Caco-2 (cell line): ENCODE data around the gene L3MBTL4. TPM values are rescaled to one million over a fixed set of nuclear protein-coding genes. Genes with fewer than 3 reads are reported as not detected.

Source experiments
- BruUV-seq: library from RNA; stranded (reverse); fragments of 400-500 nt; replicated peaks from 2 replicates; lab custom pipeline; 2021; lab: Mats Ljungman, UMichigan
- CTCF ChIA-PET: fragments of 300-600 bp; sonication (Branson Sonifier 250); formaldehyde crosslinking; loops from one replicate; lab custom pipeline; 2022; ENCODE audit warnings: antibody characterized with exemption; lab: Charles Lee
- POLR2A ChIA-PET: fragments of 300-600 bp; sonication (Branson Sonifier 250); formaldehyde crosslinking; loops from one replicate; lab custom pipeline; 2022; ENCODE audit warnings: antibody characterized with exemption; lab: Charles Lee
- DNase-seq, 2 experiments: peaks; one replicate each; pipeline versions ENCODE4 v3.0.0 to v3.0.0-alpha.2; 2020 to 2022
- H3K27me3 ChIP-seq: replicated peaks from 2 replicates; pipeline ENCODE4 v1.6.0; 2011; ENCODE audit warnings: low read length; ENCODE audit not compliant: control insufficient read depth, insufficient read depth
- H3K36me3 ChIP-seq: 2 replicates; pipeline ENCODE4 v1.5.1; 2011; ENCODE audit warnings: low read length; ENCODE audit not compliant: control insufficient read depth, insufficient read depth
- H3K4me1 ChIP-seq: fragments of 250-450 bp; sonication (Bioruptor Pico); 2 replicates; pipeline ENCODE4 v1.5.1; 2020; ENCODE audit warnings: mild to moderate bottlenecking
- H3K4me3 ChIP-seq: 2 replicates; pipeline ENCODE4 v1.5.1; 2011; ENCODE audit warnings: low read depth, mild to moderate bottlenecking, control low read depth, low read length
- H3K9me3 ChIP-seq: fragments of 250-450 bp; sonication (Bioruptor Pico); 2 replicates; pipeline ENCODE4 v1.5.1; 2020; ENCODE audit warnings: mild to moderate bottlenecking, moderate library complexity
- H3K27ac Mint-ChIP-seq: one replicate; pipeline ENCODE4 v1.8.0; 2022; ENCODE audit warnings: mixed read lengths; ENCODE audit not compliant: unreplicated experiment
- H3K27me3 Mint-ChIP-seq: one replicate; pipeline ENCODE4 v1.8.0; 2022; ENCODE audit warnings: mixed read lengths; ENCODE audit not compliant: insufficient read depth, unreplicated experiment
- H3K36me3 Mint-ChIP-seq: one replicate; pipeline ENCODE4 v1.8.0; 2022; ENCODE audit warnings: mild to moderate bottlenecking, mixed read lengths; ENCODE audit not compliant: insufficient read depth, unreplicated experiment
- H3K4me1 Mint-ChIP-seq: one replicate; pipeline ENCODE4 v1.8.0; 2022; ENCODE audit warnings: low read depth, mixed read lengths; ENCODE audit not compliant: unreplicated experiment
- H3K4me3 Mint-ChIP-seq: one replicate; pipeline ENCODE4 v1.8.0; 2022; ENCODE audit warnings: mild to moderate bottlenecking, moderate library complexity, mixed read lengths; ENCODE audit not compliant: unreplicated experiment
- H3K9me3 Mint-ChIP-seq: one replicate; pipeline ENCODE4 v1.8.0; 2022; ENCODE audit warnings: mixed read lengths; ENCODE audit not compliant: unreplicated experiment
- CTCF ChIP-seq, 2 experiments: fragments of 200-600 bp in 1 of 2; IDR thresholded peaks; 1 replicate in 1 of 2; 2 replicates in 1 of 2; pipeline versions ENCODE4 v1.5.1 to v1.8.0; 2011 to 2022; ENCODE audit warnings: antibody characterized with exemption in 1 of 2, control low read depth in 1 of 2, inconsistent platforms in 1 of 2, low read depth in 1 of 2, low read length in 1 of 2, mild to moderate bottlenecking in 1 of 2, moderate library complexity in 1 of 2; ENCODE audit not compliant: insufficient read depth in 1 of 2, severe bottlenecking in 1 of 2, unreplicated experiment in 1 of 2
- intact Hi-C: fragments of 100-400 bp; cut with micrococcal nuclease; formaldehyde crosslinking; loops from one replicate; pipeline ENCODE4 v1.10.0; 2022; ENCODE audit not compliant: unreplicated experiment
- total RNA-seq: library from RNA; stranded (reverse); gene quantifications from 2 replicates; pipeline ENCODE4 v1.2.3, GENCODE V29; 2022

L3MBTL4 gene
- total RNA-seq, 1 experiment from 2014 or later = 0.23 TPM

DNA sequence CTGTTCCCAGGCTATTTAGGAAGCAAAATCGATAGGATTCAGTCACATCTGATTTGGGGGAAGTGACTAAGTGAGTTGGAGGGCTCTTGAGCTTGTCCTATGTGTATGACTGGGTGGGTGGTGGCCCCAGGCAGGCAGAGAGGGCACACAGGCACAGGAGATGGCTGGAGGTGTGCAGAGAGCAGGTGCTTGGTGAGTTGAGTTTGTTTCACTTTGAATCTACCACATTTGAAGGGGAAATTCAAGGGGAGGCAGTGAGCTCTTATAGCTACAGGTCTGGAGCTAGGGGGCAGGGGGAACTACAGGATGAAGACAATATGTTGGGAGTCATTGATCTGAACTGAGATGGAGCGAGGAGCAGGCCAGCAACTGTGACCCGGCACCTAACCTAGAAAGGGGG, 476.9 kb downstream of the L3MBTL4 start:
- BruUV-seq = no TSS peak
- no peak for TF ChIP-seq CTCF (IDR thresholded peaks at IDR 0.05; ENCODE audit: insufficient read depth in 1 of 2, low read depth in 1 of 2, low read length in 1 of 2, severe bottlenecking in 1 of 2, unreplicated experiment in 1 of 2)
- Mint-ChIP-seq H3K27ac (no peak overlapping the region), H3K4me3 (no peak overlapping the region), H3K9me3 (no peaks in the 10 kb centered on the region), H3K36me3 (no peaks in the 10 kb centered on the region), H3K4me1 (no peaks in the 10 kb centered on the region), H3K27me3 (peaks cover 19% of the 10 kb centered on the region)
- DNase-seq = no peak
- Histone ChIP-seq H3K27me3 (no peaks in the 10 kb centered on the region), H3K36me3 (no peaks in the 10 kb centered on the region), H3K9me3 (no peaks in the 10 kb centered on the region), H3K4me1 (no peaks in the 10 kb centered on the region), H3K4me3 (no peak overlapping the region)
- POLR2A ChIA-PET = no interaction called here
- intact Hi-C loops = no loop called here
- CTCF ChIA-PET = no interaction called here

GRCh38 chr18:5937121-5937520, 477.6 kb downstream of the L3MBTL4 start:
- TF ChIP-seq CTCF (IDR thresholded peaks at IDR 0.05; ENCODE audit: insufficient read depth in 1 of 2, low read depth in 1 of 2, low read length in 1 of 2, severe bottlenecking in 1 of 2, unreplicated experiment in 1 of 2) = no peak
- Mint-ChIP-seq H3K9me3 (no peaks in the 10 kb centered on the region), H3K36me3 (no peaks in the 10 kb centered on the region), H3K27ac (no peak overlapping the region), H3K4me3 (no peak overlapping the region), H3K27me3 (peaks cover 19% of the 10 kb centered on the region), H3K4me1 (no peaks in the 10 kb centered on the region)
- no peaks in the 10 kb centered on the region for H3K9me3 ChIP-seq
- H3K27me3 ChIP-seq = no peaks in the 10 kb centered on the region
- intact Hi-C loops = no loop called here
- POLR2A ChIA-PET = no interaction called here
- no peaks in the 10 kb centered on the region for H3K4me1 ChIP-seq
- H3K4me3 ChIP-seq = no peak overlapping the region
- CTCF ChIA-PET = no interaction called here
- no peaks in the 10 kb centered on the region for H3K36me3 ChIP-seq
- no peak for DNase-seq
- no TSS peak for BruUV-seq

DNA sequence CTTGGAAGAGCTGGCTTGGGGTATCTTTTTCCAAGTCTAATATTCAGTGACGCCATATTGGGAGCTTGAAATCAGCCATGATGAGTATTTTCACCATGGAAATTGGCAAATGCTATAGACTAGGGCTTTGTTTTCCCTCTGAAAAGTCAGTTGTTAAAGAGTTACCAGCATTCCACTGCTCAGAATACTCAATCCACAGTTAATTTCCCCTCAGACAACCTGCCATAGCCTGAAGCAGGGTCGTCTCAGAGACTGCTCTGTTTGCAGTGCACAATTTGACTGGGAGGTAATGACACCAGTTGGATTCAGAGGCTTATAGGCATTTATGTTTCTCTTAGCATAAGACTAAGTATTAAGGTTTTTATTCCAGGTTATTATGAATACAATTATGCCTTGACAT, 483.9 kb downstream of the L3MBTL4 start:
- Mint-ChIP-seq H3K9me3 (peaks cover 15% of the 10 kb centered on the region), H3K27ac (no peak overlapping the region), H3K27me3 (peaks cover 8% of the 10 kb centered on the region), H3K36me3 (no peaks in the 10 kb centered on the region), H3K4me1 (no peaks in the 10 kb centered on the region), H3K4me3 (no peak overlapping the region)
- Histone ChIP-seq H3K9me3 (0 out of 2 replicates have a peak, but pooled peaks cover 3% of the 10 kb centered on the region), H3K4me1 (no peaks in the 10 kb centered on the region), H3K4me3 (no peak overlapping the region), H3K36me3 (no peaks in the 10 kb centered on the region), H3K27me3 (no peaks in the 10 kb centered on the region)
- no TSS peak for BruUV-seq
- no peak for DNase-seq
- no peak for TF ChIP-seq CTCF (IDR thresholded peaks at IDR 0.05; ENCODE audit: insufficient read depth in 1 of 2, low read depth in 1 of 2, low read length in 1 of 2, severe bottlenecking in 1 of 2, unreplicated experiment in 1 of 2)
- intact Hi-C loops = no loop called here
- ChIA-PET POLR2A (no interaction called here), CTCF (no interaction called here)
